A549 (cell line): ENCODE measurements around the gene TFF3. TPM values are rescaled to one million over a fixed set of nuclear protein-coding genes. Genes with fewer than 3 reads are reported as not detected.

ENCODE experiments used
- ATAC-seq, 2 experiments: fragments of 200-7000 bp in 1 of 2; fragments of >200 bp in 1 of 2; cut with Nextera tagmentation in 1 of 2; cut with Tn5 transposase in 1 of 2; 3 replicates each; pipeline versions ENCODE4 v1.8.0 to v1.9.1; 2018 to 2020; ENCODE audit warnings: mild to moderate bottlenecking in 1 of 2, moderate library complexity in 1 of 2
- CTCF ChIA-PET: fragments of 300-600 bp; sonication (Branson Sonifier 250); formaldehyde crosslinking; extraction: SDS; loops from one replicate; lab custom pipeline; 2021; ENCODE audit warnings: antibody characterized with exemption, inconsistent platforms; lab: Yijun Ruan, JAX
- POLR2A ChIA-PET: fragments of 350-600 bp; formaldehyde crosslinking; extraction: SDS; loops from one replicate; lab custom pipeline; 2021; ENCODE audit warnings: antibody characterized with exemption, inconsistent platforms; lab: Yijun Ruan, JAX
- DNase-seq, 2 experiments: peaks; one replicate each; pipeline versions ENCODE4 v3.0.0 to v3.0.0-alpha.2; 2011 to 2016; ENCODE audit warnings: low read depth in 1 of 2, low spot score in 1 of 2
- FAIRE-seq: peaks from 2 replicates; lab custom pipeline; 2011; peaks lifted over from hg19 to GRCh38; lab: Jason Lieb, UNC
- H3K27ac ChIP-seq, 2 experiments: fragments of >200 bp; sonication (Bioruptor Twin); formaldehyde crosslinking; 3 replicates each; pipeline ENCODE4 v1.5.1; 2016 to 2017
- H3K4me1 ChIP-seq: fragments of >200 bp; sonication (Bioruptor Twin); formaldehyde crosslinking; 3 replicates; pipeline ENCODE4 v1.6.1; 2016
- H3K4me2 ChIP-seq: fragments of >200 bp; sonication (Bioruptor Twin); formaldehyde crosslinking; 3 replicates; pipeline ENCODE4 v1.6.1; 2016
- H3K4me3 ChIP-seq: fragments of >200 bp; sonication (Bioruptor Twin); formaldehyde crosslinking; 3 replicates; pipeline ENCODE4 v1.5.1; 2016
- H3K9me3 ChIP-seq: fragments of >200 bp; sonication (Bioruptor Twin); formaldehyde crosslinking; 3 replicates; pipeline ENCODE4 v1.6.1; 2016
- BHLHE40 ChIP-seq: IDR thresholded peaks from 2 replicates; pipeline ENCODE4 v1.6.1; 2012; ENCODE audit warnings: low read depth, low read length, inconsistent platforms
- CBX2 ChIP-seq: fragments of 200-600 bp; sonication (generic); IDR thresholded peaks from 2 replicates; pipeline ENCODE4 v1.6.1; 2016; ENCODE audit warnings: low read depth, mild to moderate bottlenecking, borderline replicate concordance
- CBX8 ChIP-seq: fragments of 200-600 bp; sonication (generic); IDR thresholded peaks from 2 replicates; pipeline ENCODE4 v1.6.1; 2016
- CEBPB ChIP-seq, 2 experiments: fragments of >200 bp in 1 of 2; sonication (Bioruptor Twin) in 1 of 2; formaldehyde crosslinking in 1 of 2; IDR thresholded peaks; 2 replicates each; pipeline ENCODE4 v1.6.1; 2012 to 2016
- EHF ChIP-seq: fragments of 250-450 bp; sonication (Bioruptor Pico); IDR thresholded peaks from 2 replicates; pipeline ENCODE4 v1.5.0; 2020; ENCODE audit warnings: mild to moderate bottlenecking
- EHMT2 ChIP-seq: fragments of 200-600 bp; sonication (generic); IDR thresholded peaks from 2 replicates; pipeline ENCODE4 v1.6.1; 2016; ENCODE audit warnings: antibody characterized with exemption, low read depth, mild to moderate bottlenecking, moderate library complexity
- ELK1 ChIP-seq: fragments of 150-350 bp; IDR thresholded peaks from 2 replicates; pipeline ENCODE4 v1.6.1; 2014; ENCODE audit warnings: low read depth, mild to moderate bottlenecking, low read length
- EP300 ChIP-seq, 2 experiments: fragments of >200 bp; sonication (Bioruptor Twin); formaldehyde crosslinking; IDR thresholded peaks; 2 replicates in 1 of 2; 3 replicates in 1 of 2; pipeline ENCODE4 v1.6.1; 2016 to 2017
- FOSB ChIP-seq: fragments of 250-450 bp; sonication (Bioruptor Pico); IDR thresholded peaks from 2 replicates; pipeline ENCODE4 v1.5.0; 2020; ENCODE audit warnings: mild to moderate bottlenecking, moderate library complexity
- HEYL ChIP-seq: fragments of 250-450 bp; sonication (Bioruptor Pico); IDR thresholded peaks from 2 replicates; pipeline ENCODE4 v1.8.0; 2021; ENCODE audit warnings: mild to moderate bottlenecking, moderate library complexity
- HMGXB4 ChIP-seq: fragments of 250-450 bp; sonication (Bioruptor Pico); IDR thresholded peaks from 2 replicates; pipeline ENCODE4 v1.5.0; 2021; ENCODE audit warnings: mild to moderate bottlenecking, moderate library complexity, borderline replicate concordance
- HOXA7 ChIP-seq: fragments of 250-450 bp; sonication (Bioruptor Pico); IDR thresholded peaks from 2 replicates; pipeline ENCODE4 v1.5.0; 2020; ENCODE audit warnings: mild to moderate bottlenecking, moderate library complexity
- HOXB5 ChIP-seq: fragments of 250-450 bp; sonication (Bioruptor Pico); IDR thresholded peaks from 2 replicates; pipeline ENCODE4 v1.5.0; 2020; ENCODE audit warnings: mild to moderate bottlenecking, moderate library complexity
- JUNB ChIP-seq: fragments of >200 bp; sonication (Bioruptor Twin); formaldehyde crosslinking; IDR thresholded peaks from 2 replicates; pipeline ENCODE4 v1.6.1; 2016
- KDM5A ChIP-seq: fragments of 200-600 bp; sonication (generic); IDR thresholded peaks from 2 replicates; pipeline ENCODE4 v1.6.1; 2016; ENCODE audit warnings: antibody characterized with exemption, mild to moderate bottlenecking
- NFE2L2 ChIP-seq: fragments of 150-350 bp; conservative IDR thresholded peaks from 2 replicates; pipeline ENCODE4 v1.6.1; 2014; ENCODE audit warnings: low read length
- PBX3 ChIP-seq: IDR thresholded peaks from 2 replicates; pipeline ENCODE4 v1.6.1; 2012
- PHF8 ChIP-seq: fragments of 200-600 bp; sonication (generic); IDR thresholded peaks from 2 replicates; pipeline ENCODE4 v1.6.1; 2016; ENCODE audit warnings: low read depth, mild to moderate bottlenecking, antibody characterized with exemption, moderate library complexity, borderline replicate concordance
- POLR2A ChIP-seq: IDR thresholded peaks from 2 replicates; pipeline ENCODE4 v1.6.1; 2012; ENCODE audit warnings: mild to moderate bottlenecking, low read length
- POLR2AphosphoS2 ChIP-seq: conservative IDR thresholded peaks from 2 replicates; pipeline ENCODE4 v1.6.1; 2012; ENCODE audit warnings: low read length, improper control_type of control experiment, inconsistent platforms
- RAD21 ChIP-seq, 2 experiments: fragments of >200 bp in 1 of 2; sonication (Bioruptor Twin) in 1 of 2; formaldehyde crosslinking in 1 of 2; IDR thresholded peaks in 1 of 2; conservative IDR thresholded peaks in 1 of 2; 2 replicates in 1 of 2; 3 replicates in 1 of 2; pipeline ENCODE4 v1.6.1; 2012 to 2018; ENCODE audit warnings: inconsistent platforms in 1 of 2
- RARB ChIP-seq: fragments of 250-450 bp; sonication (Bioruptor Pico); IDR thresholded peaks from 2 replicates; pipeline ENCODE4 v1.8.0; 2021; ENCODE audit warnings: mild to moderate bottlenecking, moderate library complexity
- RCOR1 ChIP-seq: fragments of 150-350 bp; IDR thresholded peaks from 2 replicates; pipeline ENCODE4 v1.6.1; 2014; ENCODE audit warnings: antibody characterized with exemption, low read length, low read depth
- TFCP2L1 ChIP-seq: fragments of 250-450 bp; sonication (Bioruptor Pico); IDR thresholded peaks from 2 replicates; pipeline ENCODE4 v1.5.0; 2021; ENCODE audit warnings: mild to moderate bottlenecking
- ZNF302 ChIP-seq: fragments of 250-450 bp; sonication (Bioruptor Pico); IDR thresholded peaks from 2 replicates; pipeline ENCODE4 v1.9.0; 2021; ENCODE audit warnings: inconsistent platforms, mild to moderate bottlenecking, moderate library complexity
- WGBS: methylation state at CpG from one replicate; pipeline ENCODE4 v1.1.6; 2017; ENCODE audit errors: missing lambda C conversion rate; 5-methylcytosine and 5-hydroxymethylcytosine counted together
- polyA plus RNA-seq, 4 experiments: library from polyadenylated mRNA; depleted of rRNA in 3 of 4; stranded (reverse); fragments of >200 nt; fragmentation: RNase III in 1 of 4; extraction: RNeasy Plus Mini Kit Qiagen cat#74134 plus additional on column Dnase treatment in 1 of 4; gene quantifications; 2 replicates in 3 of 4; 3 replicates in 1 of 4; pipeline ENCODE4 v1.2.3, GENCODE V29; 2011 to 2017

Gene TFF3
- polyA plus RNA-seq, 2 of the 4 experiments (the other 2 are of a cell fraction), result 0.43 TPM; not detected in 1

- TF ChIP-seq HMGXB4 (CRISPR knock-in tag) (no peak), RARB (no peak), ZNF302 (CRISPR knock-in tag) (no peak), JUNB (no peak), EHF (no peak), KDM5A (no peak), PBX3 (no peak), CBX2 (no peak), TFCP2L1 (no peak), PHF8 (no peak), CEBPB (IDR thresholded peaks at IDR 0.05) (no peak), BHLHE40 (no peak), HOXA7 (no peak), RCOR1 (no peak)
- DNase-seq, result no peak
- POLR2A ChIA-PET, result no interaction called here
- WGBS, result 69% methylated on average over 6 of the region's 8 CpGs
- ATAC-seq, result no peak
- CTCF ChIA-PET, result no interaction called here
- H3K4me2 ChIP-seq, result no peak overlapping the region
- no peaks in the 10 kb centered on the region for H3K9me3 ChIP-seq
- H3K4me3 ChIP-seq, result no peak overlapping the region
- H3K4me1 ChIP-seq, result no peaks in the 10 kb centered on the region
- FAIRE-seq, result no peak
- H3K27ac ChIP-seq, result no peak overlapping the region
Observed at GRCh38 chr21:42320791-42321190, 5.6 kb upstream of the TFF3 start.

GRCh38 chr21:42319851-42320572, 4.8 kb upstream of the TFF3 start:
- Histone ChIP-seq H3K4me2 (no peak overlapping the region), H3K4me3 (no peak overlapping the region), H3K27ac (no peak overlapping the region), H3K9me3 (no peaks in the 10 kb centered on the region), H3K4me1 (no peaks in the 10 kb centered on the region)
- POLR2A ChIA-PET, result no interaction called here
- CTCF ChIA-PET, result interaction anchor here (2.8 kb wide), 1 partner anchor 11 kb away, joined by 11 read pairs; no protein-coding TSS in a partner anchor
- WGBS, result 62% methylated on average over 8 of the region's 17 CpGs
- TF ChIP-seq ZNF302 (CRISPR knock-in tag), result no peak
- TF ChIP-seq FOSB, result no peak
- no peak for TF ChIP-seq HEYL (CRISPR knock-in tag)
- TF ChIP-seq EHMT2, result no peak
- no peak for TF ChIP-seq EHF
- TF ChIP-seq ELK1, result no peak
- TF ChIP-seq CEBPB (IDR thresholded peaks at IDR 0.05), result no peak
- TF ChIP-seq HOXB5 (CRISPR knock-in tag), result no peak
- no peak for TF ChIP-seq POLR2A
- no peak for TF ChIP-seq POLR2AphosphoS2
- no peak for TF ChIP-seq BHLHE40
- no peak for TF ChIP-seq HOXA7
- TF ChIP-seq CBX8, result no peak
- no peak for TF ChIP-seq RAD21 (conservative IDR thresholded peaks at IDR 0.05 in 1 of 2, IDR thresholded peaks at IDR 0.05 in 1 of 2)
- TF ChIP-seq NFE2L2, result no peak
- TF ChIP-seq EP300 (IDR thresholded peaks at IDR 0.05), result no peak
- no peak for TF ChIP-seq RCOR1
- TF ChIP-seq TFCP2L1, result no peak
- FAIRE-seq (no peak), DNase-seq (no peak), ATAC-seq (no peak)
